ENCODE results near the gene CDH26.

Gene CDH26

GRCh38 chr20:60057866-60058807 lies 99.9 kb downstream of the CDH26 start:
- H3K79me2 ChIP-seq (ENCODE audit: insufficient read depth, low read length) = no peaks in the 10 kb centered on the region
- no peaks in the 10 kb centered on the region for H3K9me2 ChIP-seq (replicated peaks; ENCODE audit: insufficient read depth, low read length)
- H3K27me3 ChIP-seq (ENCODE audit: low read length) = no peaks in the 10 kb centered on the region
- H3K4me2 ChIP-seq (ENCODE audit: low read depth, low read length, poor library complexity, severe bottlenecking) = no peak overlapping the region
- no peak overlapping the region for H3K4me3 ChIP-seq (ENCODE audit: insufficient read depth, low read length, poor library complexity, severe bottlenecking)
- no peak for TF ChIP-seq EZH2phosphoT487 (conservative IDR thresholded peaks at IDR 0.05; ENCODE audit: low read length)
- no peak for TF ChIP-seq CTCF (IDR thresholded peaks at IDR 0.05; ENCODE audit: insufficient read depth, low read length, poor library complexity, severe bottlenecking)
- no peaks in the 10 kb centered on the region for H4K20me1 ChIP-seq (ENCODE audit: low read depth, low read length)
- no peaks in the 10 kb centered on the region for H3K36me3 ChIP-seq (ENCODE audit: low read length)
- H3F3A ChIP-seq (ENCODE audit: insufficient read depth) = no peaks in the 10 kb centered on the region
- H3K9ac ChIP-seq (ENCODE audit: low read length) = no peak overlapping the region
- H3K27ac ChIP-seq (ENCODE audit: low read depth, low read length) = no peak overlapping the region
- H2AFZ ChIP-seq (ENCODE audit: low read depth, low read length, severe bottlenecking) = no peak overlapping the region
- H3K9me3 ChIP-seq (ENCODE audit: insufficient read depth, low read length) = no peaks in the 10 kb centered on the region

- H3K27me3 ChIP-seq (ENCODE audit: low read length) = no peaks in the 10 kb centered on the region
- H2AFZ ChIP-seq (ENCODE audit: low read depth, low read length, severe bottlenecking) = no peak overlapping the region
- no peak overlapping the region for H3K27ac ChIP-seq (ENCODE audit: low read depth, low read length)
- H3K9me2 ChIP-seq (replicated peaks; ENCODE audit: insufficient read depth, low read length) = no peaks in the 10 kb centered on the region
- no peaks in the 10 kb centered on the region for H4K20me1 ChIP-seq (ENCODE audit: low read depth, low read length)
- H3F3A ChIP-seq (ENCODE audit: insufficient read depth) = no peaks in the 10 kb centered on the region
- no peak overlapping the region for H3K4me2 ChIP-seq (ENCODE audit: low read depth, low read length, poor library complexity, severe bottlenecking)
- H3K79me2 ChIP-seq (ENCODE audit: insufficient read depth, low read length) = no peaks in the 10 kb centered on the region
- no peak overlapping the region for H3K4me3 ChIP-seq (ENCODE audit: insufficient read depth, low read length, poor library complexity, severe bottlenecking)
- H3K9me3 ChIP-seq (ENCODE audit: insufficient read depth, low read length) = no peaks in the 10 kb centered on the region
- no peak for TF ChIP-seq EZH2phosphoT487 (conservative IDR thresholded peaks at IDR 0.05; ENCODE audit: low read length)
- no peak for TF ChIP-seq CTCF (IDR thresholded peaks at IDR 0.05; ENCODE audit: insufficient read depth, low read length, poor library complexity, severe bottlenecking)
- no peak overlapping the region for H3K9ac ChIP-seq (ENCODE audit: low read length)
- no peaks in the 10 kb centered on the region for H3K36me3 ChIP-seq (ENCODE audit: low read length)
Observed at GRCh38 chr20:60058879-60059278, 100.7 kb downstream of the CDH26 start.

- no peak overlapping the region for H3K9ac ChIP-seq (ENCODE audit: low read length)
- H4K20me1 ChIP-seq (ENCODE audit: low read depth, low read length) = no peaks in the 10 kb centered on the region
- no peak overlapping the region for H3K4me2 ChIP-seq (ENCODE audit: low read depth, low read length, poor library complexity, severe bottlenecking)
- TF ChIP-seq EZH2phosphoT487 (conservative IDR thresholded peaks at IDR 0.05; ENCODE audit: low read length) = no peak
- no peak for TF ChIP-seq CTCF (IDR thresholded peaks at IDR 0.05; ENCODE audit: insufficient read depth, low read length, poor library complexity, severe bottlenecking)
- H3K27me3 ChIP-seq (ENCODE audit: low read length) = no peaks in the 10 kb centered on the region
- no peaks in the 10 kb centered on the region for H3K9me2 ChIP-seq (replicated peaks; ENCODE audit: insufficient read depth, low read length)
- no peaks in the 10 kb centered on the region for H3K79me2 ChIP-seq (ENCODE audit: insufficient read depth, low read length)
- no peaks in the 10 kb centered on the region for H3F3A ChIP-seq (ENCODE audit: insufficient read depth)
- no peak overlapping the region for H2AFZ ChIP-seq (ENCODE audit: low read depth, low read length, severe bottlenecking)
- H3K4me3 ChIP-seq (ENCODE audit: insufficient read depth, low read length, poor library complexity, severe bottlenecking) = no peak overlapping the region
- H3K36me3 ChIP-seq (ENCODE audit: low read length) = no peaks in the 10 kb centered on the region
- H3K9me3 ChIP-seq (ENCODE audit: insufficient read depth, low read length) = no peaks in the 10 kb centered on the region
- no peak overlapping the region for H3K27ac ChIP-seq (ENCODE audit: low read depth, low read length)
Observed at GRCh38 chr20:60060006-60060557, 101.9 kb downstream of the CDH26 start.
